Activated CD8-positive, alpha-beta T cell treated with anti-CD3 and anti-CD28 coated beads for 36 hours (primary cell): Measurements from ENCODE around the gene ATP8B4. TPM values are rescaled to one million over a fixed set of nuclear protein-coding genes. Genes with fewer than 3 reads are reported as not detected.

ENCODE experiments used
- ATAC-seq: fragments of 200-7000 bp; cut with Tn5 transposase; one replicate; pipeline ENCODE4 v1.10.0; 2021; ENCODE audit warnings: mild to moderate bottlenecking, moderate library complexity
- CTCF ChIA-PET: fragments of 350-600 bp; sonication (Branson Sonifier 250); formaldehyde crosslinking; loops from one replicate; lab custom pipeline; 2021; ENCODE audit warnings: antibody characterized with exemption; lab: Charles Lee
- POLR2A ChIA-PET: fragments of 350-600 bp; sonication (Branson Sonifier 250); formaldehyde crosslinking; loops from one replicate; lab custom pipeline; 2021; ENCODE audit warnings: antibody characterized with exemption; lab: Charles Lee
- DNase-seq: peaks from one replicate; pipeline ENCODE4 v3.0.0-alpha.2; 2020
- H3K27ac Mint-ChIP-seq: one replicate; pipeline ENCODE4 v1.8.0; 2021; ENCODE audit warnings: mild to moderate bottlenecking, mixed read lengths
- H3K27me3 Mint-ChIP-seq: one replicate; pipeline ENCODE4 v1.8.0; 2021; ENCODE audit warnings: mixed read lengths
- H3K36me3 Mint-ChIP-seq: one replicate; pipeline ENCODE4 v1.8.0; 2021; ENCODE audit warnings: low read depth, mixed read lengths
- H3K4me1 Mint-ChIP-seq: one replicate; pipeline ENCODE4 v1.8.0; 2021; ENCODE audit warnings: low read depth, mixed read lengths
- H3K4me3 Mint-ChIP-seq: one replicate; pipeline ENCODE4 v1.8.0; 2021; ENCODE audit warnings: mild to moderate bottlenecking, moderate library complexity, mixed read lengths
- H3K9me3 Mint-ChIP-seq: one replicate; pipeline ENCODE4 v1.8.0; 2021; ENCODE audit warnings: mixed read lengths
- CTCF ChIP-seq: fragments of 200-600 bp; IDR thresholded peaks from one replicate; pipeline ENCODE4 v1.8.0; 2022; ENCODE audit warnings: antibody characterized with exemption, mild to moderate bottlenecking
- intact Hi-C: fragments of 100-400 bp; cut with micrococcal nuclease; formaldehyde crosslinking; loops from one replicate; pipeline ENCODE4 v1.10.0; 2022
- total RNA-seq, 2 experiments: library from RNA; stranded (reverse); gene quantifications; one replicate each; pipeline ENCODE4 v1.2.3, GENCODE V29; 2021

ATP8B4 gene
- total RNA-seq, 2 experiments from 2014 or later, result 4.6 to 5.8 TPM

DNA sequence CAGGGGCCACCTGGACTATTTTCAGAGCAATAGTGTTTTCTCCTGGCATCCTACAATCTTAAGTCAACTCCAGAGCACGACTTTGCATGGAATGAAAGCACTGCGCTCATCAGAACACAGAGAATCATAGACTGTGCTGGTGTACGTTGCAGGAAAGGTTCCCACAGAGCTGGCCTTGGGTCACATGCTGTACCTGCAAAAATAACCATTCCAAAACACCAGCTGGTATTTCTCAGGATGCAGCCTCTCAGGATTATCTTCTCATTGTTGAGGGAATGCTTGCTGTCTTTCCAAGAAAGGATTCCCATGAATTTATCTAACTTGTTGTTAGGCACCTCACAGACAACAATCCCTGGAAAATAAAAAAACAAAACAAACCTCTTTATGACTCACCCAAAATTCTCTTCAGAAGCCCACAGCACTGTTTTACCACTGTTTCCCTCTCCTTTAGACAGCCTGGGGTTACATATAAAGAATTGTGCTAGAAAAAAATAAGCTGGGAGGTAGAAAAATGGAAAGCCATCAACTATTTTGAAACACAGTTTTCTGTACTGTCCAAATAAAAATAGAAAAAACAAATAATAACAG, 131.7 kb downstream of the ATP8B4 start:
- ATAC-seq, result no peak
- no peaks in the 10 kb centered on the region for H3K9me3 Mint-ChIP-seq
- no peaks in the 10 kb centered on the region for H3K27me3 Mint-ChIP-seq
- TF ChIP-seq CTCF, result no peak
- POLR2A ChIA-PET, result no interaction called here
- intact Hi-C loops, result no loop called here
- H3K27ac Mint-ChIP-seq, result no peak overlapping the region
- CTCF ChIA-PET, result interaction anchor here (1.3 kb wide), 1 partner anchor 8 kb away, joined by 3 read pairs; no protein-coding TSS in a partner anchor
- DNase-seq, result no peak
- no peaks in the 10 kb centered on the region for H3K4me1 Mint-ChIP-seq
- H3K4me3 Mint-ChIP-seq, result no peak overlapping the region
- no peaks in the 10 kb centered on the region for H3K36me3 Mint-ChIP-seq

GRCh38 chr15:49986326-49986725, 132.7 kb downstream of the ATP8B4 start:
- Mint-ChIP-seq H3K4me1 (no peaks in the 10 kb centered on the region), H3K27me3 (no peaks in the 10 kb centered on the region), H3K36me3 (no peaks in the 10 kb centered on the region), H3K9me3 (no peaks in the 10 kb centered on the region), H3K4me3 (no peak overlapping the region), H3K27ac (no peak overlapping the region)
- TF ChIP-seq CTCF, result no peak
- ATAC-seq (no peak), DNase-seq (no peak)
- ChIA-PET POLR2A (no interaction called here), CTCF (interaction anchor here (0.6 to 0.7 kb wide), 2 partner anchors 31 to 65 kb away, joined by 3 to 4 read pairs; no protein-coding TSS in a partner anchor)
- intact Hi-C loops, result no loop called here

DNA sequence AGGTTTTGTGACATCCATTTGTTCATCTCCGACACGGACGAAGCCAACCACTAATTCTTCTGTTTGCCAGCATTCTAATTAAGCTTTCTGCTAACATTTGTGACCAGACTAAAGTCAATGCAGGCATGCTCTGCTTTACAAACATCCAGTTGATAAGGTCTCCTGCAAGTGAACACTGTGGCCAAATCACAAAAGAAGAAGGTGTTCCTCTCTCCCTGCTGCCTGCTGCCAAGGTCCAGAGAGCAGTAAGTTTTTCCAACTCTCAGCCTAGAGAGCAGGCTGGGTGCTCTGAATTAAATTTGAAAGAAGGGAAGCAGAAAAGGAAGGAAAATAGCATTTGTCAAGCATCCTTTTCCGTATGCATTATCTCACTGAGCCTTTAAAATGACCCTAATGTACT, 133.6 kb downstream of the ATP8B4 start:
- ATAC-seq, result no peak
- Mint-ChIP-seq H3K4me3 (no peak overlapping the region), H3K27me3 (no peaks in the 10 kb centered on the region), H3K9me3 (no peaks in the 10 kb centered on the region), H3K4me1 (no peaks in the 10 kb centered on the region), H3K27ac (no peak overlapping the region), H3K36me3 (no peaks in the 10 kb centered on the region)
- POLR2A ChIA-PET, result interaction anchor here (0.7 kb wide), 1 partner anchor 742 kb away, joined by 3 read pairs; no protein-coding TSS in a partner anchor
- no peak for TF ChIP-seq CTCF
- no peak for DNase-seq
- intact Hi-C loops, result no loop called here
- CTCF ChIA-PET, result interaction anchor here (0.7 kb wide), 1 partner anchor 66 kb away, joined by 3 read pairs; no protein-coding TSS in a partner anchor

DNA sequence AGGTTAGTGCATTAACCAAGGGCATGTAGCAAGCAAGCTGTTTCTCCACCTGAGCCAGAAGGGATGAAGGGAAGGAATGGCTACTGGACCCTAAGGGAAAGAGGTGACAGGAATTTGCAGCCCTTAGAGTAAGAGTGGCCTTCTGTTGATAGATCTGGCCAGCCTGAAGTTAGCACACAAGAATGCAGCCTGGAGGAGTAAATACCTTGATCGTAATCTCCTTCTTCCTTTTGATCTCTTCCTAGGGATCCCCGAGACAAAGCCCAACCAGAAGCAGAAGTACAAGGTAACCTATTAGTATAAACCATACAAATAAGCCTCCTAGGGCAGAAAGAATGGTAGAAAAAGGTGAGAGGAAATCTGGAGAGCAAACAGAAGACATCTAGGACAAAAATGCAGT, 134.6 kb downstream of the ATP8B4 start:
- intact Hi-C loops, result no loop called here
- no peak for TF ChIP-seq CTCF
- ATAC-seq, result no peak
- no peak for DNase-seq
- Mint-ChIP-seq H3K27me3 (no peaks in the 10 kb centered on the region), H3K27ac (no peak overlapping the region), H3K9me3 (no peaks in the 10 kb centered on the region), H3K4me1 (no peaks in the 10 kb centered on the region), H3K4me3 (no peak overlapping the region), H3K36me3 (no peaks in the 10 kb centered on the region)
- ChIA-PET POLR2A (no interaction called here), CTCF (interaction anchor here (1.0 kb wide), 1 partner anchor 19 kb away, joined by 3 read pairs; no protein-coding TSS in a partner anchor)

DNA sequence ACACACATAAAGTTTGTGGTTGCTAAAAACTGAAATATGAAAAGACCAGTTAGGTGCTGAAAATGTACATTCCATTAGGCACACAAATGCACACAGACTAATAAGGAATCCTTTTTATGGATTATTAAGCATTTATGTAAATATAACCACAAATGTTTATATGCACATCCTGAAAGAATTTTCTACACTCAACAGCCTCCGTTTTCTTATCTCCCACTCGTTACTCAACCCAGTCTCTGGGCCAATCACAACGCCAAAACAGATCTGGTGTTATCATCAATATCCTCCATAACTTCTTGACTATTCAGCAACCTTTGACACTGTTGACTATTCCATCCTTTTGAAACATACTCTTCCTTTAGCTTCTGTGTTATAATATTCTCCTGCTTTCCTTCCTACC, 136.4 kb downstream of the ATP8B4 start:
- intact Hi-C loops, result no loop called here
- TF ChIP-seq CTCF, result no peak
- ATAC-seq (no peak), DNase-seq (no peak)
- H3K9me3 Mint-ChIP-seq, result no peaks in the 10 kb centered on the region
- no peaks in the 10 kb centered on the region for H3K4me1 Mint-ChIP-seq
- ChIA-PET POLR2A (no interaction called here), CTCF (no interaction called here)
- no peak overlapping the region for H3K27ac Mint-ChIP-seq
- H3K4me3 Mint-ChIP-seq, result no peak overlapping the region
- no peaks in the 10 kb centered on the region for H3K36me3 Mint-ChIP-seq
- H3K27me3 Mint-ChIP-seq, result no peaks in the 10 kb centered on the region
